Inferior parietal cortex (tissue), 1 donor: ENCODE measurements around the gene LZTS2.

ENCODE experiments used
- DNase-seq: peaks from one replicate; pipeline ENCODE4 v3.0.0-alpha.2; 2016; ENCODE audit errors: extremely low spot score

Gene LZTS2

DNA sequence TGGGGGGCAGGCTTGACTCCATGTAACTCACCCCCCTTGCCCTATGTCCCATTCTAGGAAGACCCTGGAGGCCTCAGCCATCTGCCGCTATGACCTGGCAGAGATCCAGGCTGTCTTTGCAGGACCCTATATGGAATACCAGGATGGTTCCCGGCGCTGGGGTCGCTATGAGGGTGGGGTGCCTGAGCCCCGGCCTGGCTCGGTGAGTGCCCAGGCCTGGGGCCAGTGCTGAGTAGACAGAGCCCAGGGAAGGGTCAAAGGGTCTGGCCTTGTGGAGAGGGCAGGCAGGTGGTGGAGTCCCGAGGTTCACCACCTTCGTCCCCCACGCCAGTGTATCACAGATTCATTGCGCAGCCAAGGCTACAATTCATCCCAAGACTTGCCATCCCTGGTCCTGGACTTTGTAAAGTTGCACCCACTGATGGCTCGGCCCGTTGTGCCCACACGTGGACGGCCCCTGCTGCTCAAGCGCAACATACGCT is 19.8 kb upstream of the LZTS2 start:
- no peak for DNase-seq

- DNase-seq: no peak
These were observed 19.3 kb upstream of the LZTS2 start for GRCh38 chr10:100980311-100980710.

- DNase-seq: no peak
These were observed 18.9 kb upstream of the LZTS2 start for GRCh38 chr10:100980711-100981110.

GRCh38 chr10:100981178-100981772 is 18.3 kb upstream of the LZTS2 start:
- DNase-seq: no peak

- no peak for DNase-seq
These were observed 16.4 kb upstream of the LZTS2 start for GRCh38 chr10:100982916-100983830.

GRCh38 chr10:100983868-100984671 is 15.5 kb upstream of the LZTS2 start:
- no peak for DNase-seq

DNA sequence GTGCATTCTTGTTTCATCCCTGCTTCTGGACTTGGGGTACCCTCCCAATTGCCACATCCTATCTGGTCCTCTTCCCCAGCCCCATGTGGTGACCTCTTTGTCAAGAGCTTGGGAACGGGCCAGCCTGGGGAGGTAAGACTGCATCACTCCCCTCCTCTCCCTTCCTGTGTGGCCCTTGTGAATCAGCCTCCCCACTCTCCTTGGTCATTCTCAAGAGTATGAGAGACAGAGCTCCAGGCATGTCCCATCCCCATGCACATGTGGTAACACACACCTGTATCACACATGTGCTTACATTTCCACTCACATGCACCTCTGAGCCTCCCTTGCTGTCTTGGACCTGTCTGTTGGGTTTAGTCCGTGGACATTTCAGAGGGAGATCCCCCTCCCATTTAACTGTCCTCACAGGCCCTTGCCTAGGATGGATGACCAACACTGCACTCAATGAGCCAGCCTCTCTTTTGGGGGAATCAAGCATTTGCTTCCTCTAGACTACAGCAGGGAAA is 14.9 kb upstream of the LZTS2 start:
- DNase-seq: no peak

GRCh38 chr10:100985336-100985735 is 14.3 kb upstream of the LZTS2 start:
- DNase-seq: no peak

DNA sequence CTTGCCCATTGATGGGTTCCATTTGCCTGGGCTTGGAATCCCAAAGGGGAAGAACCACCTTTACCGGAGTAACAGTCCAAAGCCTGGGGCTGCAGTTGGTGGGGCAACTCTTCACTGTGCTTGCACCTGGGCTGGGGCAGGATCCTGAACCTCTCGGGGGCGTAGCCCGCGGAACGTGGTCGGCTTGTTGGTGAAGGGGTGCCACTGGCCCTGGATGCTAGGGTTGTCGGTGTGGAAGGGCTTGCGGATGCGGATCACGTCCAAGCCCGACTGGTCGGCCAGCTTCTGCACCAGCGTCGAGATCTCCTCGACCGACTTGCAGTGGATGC is 13.0 kb upstream of the LZTS2 start:
- no peak for DNase-seq

GRCh38 chr10:100986952-100987684 is 12.5 kb upstream of the LZTS2 start, which contains the start of the genes MRPL43 and TWNK:
Gene MRPL43 (minus strand): TSS chr10:100987497. CDS start chr10:100987443, 54 bp downstream.
Gene TWNK (plus strand): TSS chr10:100987543. CDS start chr10:100988211, 668 bp downstream.
- DNase-seq: peak; percentile 93

GRCh38 chr10:100987685-100988049 is 11.9 kb upstream of the LZTS2 start:
- DNase-seq: no peak

DNA sequence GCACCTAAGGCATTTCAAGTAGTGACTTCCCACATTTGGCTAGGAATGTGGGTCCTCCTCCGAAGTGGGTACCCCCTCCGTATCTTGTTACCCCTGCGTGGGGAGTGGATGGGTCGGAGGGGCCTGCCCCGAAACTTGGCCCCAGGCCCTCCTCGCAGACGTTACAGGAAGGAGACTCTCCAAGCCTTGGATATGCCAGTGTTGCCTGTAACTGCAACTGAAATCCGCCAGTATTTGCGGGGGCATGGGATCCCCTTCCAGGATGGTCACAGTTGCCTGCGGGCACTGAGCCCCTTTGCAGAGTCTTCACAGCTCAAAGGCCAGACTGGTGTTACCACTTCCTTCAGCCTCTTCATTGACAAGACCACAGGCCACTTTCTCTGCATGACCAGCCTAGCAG is 11.4 kb upstream of the LZTS2 start:
- no peak for DNase-seq

- no peak for DNase-seq
These were observed 10.5 kb upstream of the LZTS2 start for GRCh38 chr10:100989088-100989487.

GRCh38 chr10:100993986-100994708 is 5.5 kb upstream of the LZTS2 start:
- DNase-seq: peak; percentile 86

DNA sequence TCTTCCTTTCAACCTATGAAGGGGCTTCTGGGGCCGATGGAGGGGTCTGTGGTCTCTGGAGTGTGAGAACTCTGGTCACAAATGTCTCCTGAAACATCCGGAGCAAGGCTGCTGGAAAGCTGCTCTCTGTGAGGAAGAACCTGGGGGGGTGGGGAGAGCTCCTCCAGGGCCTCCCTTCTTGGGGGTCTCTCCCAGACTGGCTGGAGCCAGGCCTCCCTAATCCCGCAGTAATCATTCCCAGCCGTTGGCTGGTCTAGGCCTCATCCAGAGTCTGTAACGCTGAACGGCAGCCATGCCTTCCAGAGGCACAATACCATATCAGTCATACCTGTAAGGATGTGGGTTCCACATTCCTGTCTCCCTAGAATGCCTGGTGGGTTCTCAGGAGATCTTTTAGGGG is 4.4 kb upstream of the LZTS2 start:
- no peak for DNase-seq

DNA sequence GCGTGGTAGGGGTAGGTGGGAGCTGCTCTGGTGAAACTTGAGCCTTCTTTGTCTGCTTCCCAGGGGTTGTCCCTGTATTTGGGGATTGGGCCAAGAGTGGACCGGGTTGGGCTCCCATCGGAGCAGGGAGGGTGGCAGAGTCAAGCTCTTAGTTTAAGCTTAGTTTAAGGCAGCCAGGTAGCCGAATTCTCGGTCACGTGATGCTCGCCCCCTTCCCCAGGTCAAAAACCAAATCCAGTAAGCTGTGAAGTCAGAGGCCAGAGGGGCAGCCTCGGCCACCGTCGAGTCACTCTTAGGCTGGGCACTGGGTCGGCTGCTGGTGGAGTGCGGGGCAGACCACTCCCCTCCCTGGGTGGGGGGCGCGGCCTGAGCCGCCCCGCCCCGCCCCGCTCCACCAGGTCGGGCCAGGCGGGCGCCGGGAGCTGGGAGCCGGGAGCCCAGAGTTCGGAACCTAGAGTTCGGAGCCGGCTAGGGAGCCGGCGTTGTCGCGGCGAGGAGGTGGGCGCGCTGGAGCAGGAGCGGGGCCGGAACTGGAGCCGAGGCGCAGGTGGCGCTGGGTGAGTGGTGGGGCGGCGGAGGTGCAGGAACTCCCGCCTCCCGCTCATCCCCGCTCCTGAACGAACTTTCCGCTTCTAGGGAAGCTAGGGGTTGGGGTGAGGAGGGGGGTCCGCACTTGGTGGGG is 2.8 kb upstream of the LZTS2 start:
- no peak for DNase-seq

GRCh38 chr10:100997360-100998182 is 2.0 kb upstream of the LZTS2 start:
- no peak for DNase-seq

DNA sequence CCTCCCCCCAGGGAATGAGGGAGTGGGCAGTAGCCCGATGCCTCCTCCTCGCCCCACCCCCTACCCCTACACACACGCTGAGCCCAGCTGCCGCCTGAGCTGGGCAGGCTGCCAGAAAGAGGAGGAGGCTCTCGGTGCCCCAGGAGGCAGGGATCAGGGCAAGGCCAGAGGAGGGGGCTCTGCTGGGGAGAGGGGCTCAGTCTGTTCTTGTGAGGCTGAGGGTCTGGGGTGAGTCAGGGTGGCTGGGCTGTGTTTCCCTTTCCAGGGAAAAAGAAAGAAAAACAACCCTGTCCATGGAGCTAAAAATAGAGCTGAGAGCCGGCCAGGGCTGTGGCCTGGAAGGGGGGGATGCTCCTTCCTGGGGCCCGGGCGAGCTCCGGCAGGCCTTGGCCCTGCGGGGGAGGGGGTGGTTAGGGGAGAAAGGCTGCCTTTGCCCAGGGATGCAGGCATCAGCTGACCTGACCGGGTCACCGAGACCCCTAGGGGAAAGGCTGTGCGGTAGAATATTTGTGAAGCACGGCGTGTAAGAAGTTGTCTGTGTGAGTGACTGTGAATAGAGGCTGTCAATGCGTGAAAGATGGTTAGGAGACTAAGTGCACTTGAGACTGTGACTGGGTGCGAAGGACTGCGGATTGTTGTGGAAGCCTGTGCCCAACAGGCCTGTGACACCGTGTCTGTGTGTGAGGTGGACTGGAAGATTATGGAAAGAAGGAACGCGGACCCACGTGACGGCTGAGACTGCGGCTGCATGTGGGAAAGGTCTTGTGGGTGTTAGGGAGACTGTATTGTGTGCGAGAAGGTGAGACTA is 1.2 kb upstream of the LZTS2 start:
- DNase-seq: peak; percentile 81
